ENCODE measurements around the gene BLVRA. TPM values are rescaled to one million over a fixed set of nuclear protein-coding genes. Genes with fewer than 3 reads are reported as not detected.
"Not testable (repeated sequence)": the region's sequence is repeated elsewhere in the genome, so short reads cannot be mapped to it uniquely, and the experiment has no call there.

Gene BLVRA
- total RNA-seq, 4 donors from 2014 or later = 24.4 to 43.9 (median 29.2) TPM

DNA sequence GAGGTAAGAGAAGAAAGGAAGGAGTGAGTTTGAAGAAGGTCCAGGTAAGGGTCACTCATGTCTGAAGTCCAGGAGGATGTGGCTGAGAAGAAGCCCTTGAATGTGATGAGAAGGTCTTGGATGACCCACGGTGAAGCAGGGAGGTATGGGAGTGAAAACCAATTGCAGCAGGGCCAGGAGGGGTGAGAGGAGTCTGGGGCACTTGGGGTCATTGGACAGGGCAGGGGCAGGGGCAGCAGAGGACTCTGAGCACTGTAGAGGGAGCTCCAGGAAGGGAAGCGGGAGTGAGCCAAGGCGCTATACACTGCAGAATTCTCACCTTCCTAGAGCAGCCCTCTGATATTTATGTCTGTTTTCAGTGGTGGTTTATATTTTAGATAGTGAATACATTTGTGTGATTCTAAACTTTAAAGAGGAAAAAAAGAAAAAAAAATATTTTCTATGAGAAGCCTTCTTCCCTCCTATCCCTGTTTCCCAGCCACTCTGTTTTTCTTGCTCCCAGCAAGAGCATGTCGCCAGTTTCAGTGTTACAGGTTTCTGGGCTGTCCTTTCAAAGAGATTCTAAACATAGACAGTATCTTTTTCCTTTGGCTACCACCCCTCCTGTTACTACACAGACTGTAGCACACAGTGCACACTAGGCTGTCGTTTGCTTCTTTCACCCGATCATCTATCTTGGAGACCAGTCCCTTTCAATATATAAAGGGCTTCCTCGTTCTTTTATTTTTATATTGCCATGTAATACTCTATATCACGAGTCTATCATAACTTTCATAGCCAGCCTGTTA is 24.5 kb downstream of the BLVRA start:
- no peak for DNase-seq (ENCODE audit: low spot score in 2 of 2)
- H3K4me1 ChIP-seq = peaks cover 25% of the 10 kb centered on the region
- no peaks in the 10 kb centered on the region for H3K27me3 ChIP-seq
- H3K36me3 ChIP-seq = peaks cover 10% of the 10 kb centered on the region
- WGBS = 91% methylated on average over 8 of the region's 8 CpGs
- TF ChIP-seq, protein P1, sequence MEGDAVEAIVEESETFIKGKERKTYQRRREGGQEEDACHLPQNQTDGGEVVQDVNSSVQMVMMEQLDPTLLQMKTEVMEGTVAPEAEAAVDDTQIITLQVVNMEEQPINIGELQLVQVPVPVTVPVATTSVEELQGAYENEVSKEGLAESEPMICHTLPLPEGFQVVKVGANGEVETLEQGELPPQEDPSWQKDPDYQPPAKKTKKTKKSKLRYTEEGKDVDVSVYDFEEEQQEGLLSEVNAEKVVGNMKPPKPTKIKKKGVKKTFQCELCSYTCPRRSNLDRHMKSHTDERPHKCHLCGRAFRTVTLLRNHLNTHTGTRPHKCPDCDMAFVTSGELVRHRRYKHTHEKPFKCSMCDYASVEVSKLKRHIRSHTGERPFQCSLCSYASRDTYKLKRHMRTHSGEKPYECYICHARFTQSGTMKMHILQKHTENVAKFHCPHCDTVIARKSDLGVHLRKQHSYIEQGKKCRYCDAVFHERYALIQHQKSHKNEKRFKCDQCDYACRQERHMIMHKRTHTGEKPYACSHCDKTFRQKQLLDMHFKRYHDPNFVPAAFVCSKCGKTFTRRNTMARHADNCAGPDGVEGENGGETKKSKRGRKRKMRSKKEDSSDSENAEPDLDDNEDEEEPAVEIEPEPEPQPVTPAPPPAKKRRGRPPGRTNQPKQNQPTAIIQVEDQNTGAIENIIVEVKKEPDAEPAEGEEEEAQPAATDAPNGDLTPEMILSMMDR (IDR thresholded peaks at IDR 0.05) = no peak
- TF ChIP-seq POLR2A (IDR thresholded peaks at IDR 0.05) = no peak
- H3K9me3 ChIP-seq = no peaks in the 10 kb centered on the region
- no peak overlapping the region for H3K4me3 ChIP-seq
- no peak overlapping the region for H3K27ac ChIP-seq

DNA sequence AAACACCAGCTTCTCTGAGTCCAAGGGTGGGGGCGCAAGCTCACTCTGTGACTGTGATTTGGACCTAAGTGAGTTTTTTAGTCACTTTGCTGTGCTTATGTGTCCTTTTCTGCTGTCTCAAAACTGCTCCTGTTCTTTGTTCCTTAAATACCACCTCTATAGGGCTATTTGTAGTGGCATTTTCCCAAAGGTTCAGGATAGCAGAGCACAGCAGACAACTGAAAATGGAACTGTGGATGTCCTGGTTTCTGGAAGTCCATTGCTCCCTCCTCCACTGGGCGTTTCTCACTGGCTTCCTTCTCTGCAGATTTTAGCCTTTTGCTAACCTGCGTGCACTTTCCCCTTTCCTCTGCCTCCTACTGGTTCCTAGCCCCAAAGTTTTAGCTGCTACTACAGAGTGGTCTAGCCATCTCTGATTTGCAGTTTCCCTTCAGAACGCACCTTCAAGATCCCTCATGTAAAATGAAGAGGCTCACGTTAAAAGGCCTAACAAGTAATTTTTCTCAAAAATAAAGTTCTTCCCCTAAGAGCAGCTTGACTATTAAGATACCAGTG is 25.6 kb downstream of the BLVRA start:
- TF ChIP-seq, protein P1 (IDR thresholded peaks at IDR 0.05) = no peak
- no peak for TF ChIP-seq POLR2AphosphoS5 (IDR thresholded peaks at IDR 0.05)
- no peak for TF ChIP-seq POLR2A (IDR thresholded peaks at IDR 0.05)
- TF ChIP-seq EP300 (IDR thresholded peaks at IDR 0.05) = no peak
- no peak overlapping the region for H3K27ac ChIP-seq
- peaks cover 25% of the 10 kb centered on the region for H3K4me1 ChIP-seq
- no peak for DNase-seq (ENCODE audit: low spot score in 2 of 2)
- H3K27me3 ChIP-seq = no peaks in the 10 kb centered on the region
- no peaks in the 10 kb centered on the region for H3K9me3 ChIP-seq
- WGBS = 90% methylated on average over 5 of the region's 5 CpGs
- peaks cover 17% of the 10 kb centered on the region for H3K36me3 ChIP-seq
- H3K4me3 ChIP-seq = no peak overlapping the region

DNA sequence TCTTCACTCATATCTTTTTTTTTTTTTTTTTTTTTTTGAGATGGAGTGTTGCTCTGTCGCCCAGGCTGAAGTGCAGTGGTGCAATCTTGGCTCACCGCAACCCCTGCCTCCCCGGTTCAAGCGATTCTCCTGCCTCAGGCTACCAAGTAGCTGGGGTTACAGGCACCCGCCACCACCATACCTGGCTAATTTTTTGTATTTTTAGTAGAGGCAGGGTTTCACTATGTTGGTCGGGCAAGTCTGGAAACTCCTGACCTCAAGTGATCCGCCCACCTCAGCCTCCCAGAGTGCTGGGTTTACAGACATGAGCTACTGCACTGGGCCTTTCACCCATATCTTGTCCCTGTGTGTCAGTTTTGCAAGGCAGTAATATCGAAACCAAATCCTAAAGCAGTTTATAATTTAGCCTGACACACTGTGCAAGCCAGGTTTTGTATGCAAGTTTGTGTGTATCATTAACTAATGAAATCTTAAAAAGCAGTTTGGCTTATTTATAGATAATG is 26.2 kb downstream of the BLVRA start:
- not testable (repeated sequence) for DNase-seq (ENCODE audit: low spot score in 2 of 2); H3K27me3 ChIP-seq; H3K4me3 ChIP-seq; H3K9me3 ChIP-seq; H3K27ac ChIP-seq
- WGBS = 86% methylated on average over 8 of the region's 8 CpGs
- peaks cover 20% of the 10 kb centered on the region for H3K4me1 ChIP-seq
- peaks cover 22% of the 10 kb centered on the region for H3K36me3 ChIP-seq

DNA sequence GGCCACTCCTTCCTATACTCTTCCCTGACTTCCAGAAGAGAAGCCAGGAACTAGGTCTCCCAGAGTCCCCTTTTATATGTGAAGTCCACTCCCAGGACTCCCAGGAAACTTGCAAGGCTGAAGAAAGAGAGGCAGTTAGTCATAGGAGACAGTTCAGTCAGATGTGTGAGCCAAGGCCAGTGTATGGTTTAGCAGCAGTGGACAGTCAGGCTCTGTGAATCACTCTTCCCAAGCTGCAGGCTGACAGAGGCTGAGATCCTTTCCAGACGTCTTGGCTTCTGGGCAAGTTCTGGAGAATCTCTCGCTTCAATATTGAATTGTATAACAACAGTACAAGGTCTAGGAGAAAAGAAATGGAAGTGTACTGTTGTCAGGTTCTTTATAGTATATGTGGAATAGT is 26.9 kb downstream of the BLVRA start:
- no peak for DNase-seq (ENCODE audit: low spot score in 2 of 2)
- H3K9me3 ChIP-seq = no peaks in the 10 kb centered on the region
- no peaks in the 10 kb centered on the region for H3K27me3 ChIP-seq
- no peak overlapping the region for H3K4me3 ChIP-seq
- TF ChIP-seq EP300 (IDR thresholded peaks at IDR 0.05) = no peak
- TF ChIP-seq, protein P1 (IDR thresholded peaks at IDR 0.05) = no peak
- TF ChIP-seq POLR2AphosphoS5 (IDR thresholded peaks at IDR 0.05) = no peak
- TF ChIP-seq POLR2A (IDR thresholded peaks at IDR 0.05) = no peak
- H3K27ac ChIP-seq = no peak overlapping the region
- peaks cover 21% of the 10 kb centered on the region for H3K36me3 ChIP-seq
- 70% methylated on average over 2 of the region's 2 CpGs for WGBS
- H3K4me1 ChIP-seq = peaks cover 18% of the 10 kb centered on the region

DNA sequence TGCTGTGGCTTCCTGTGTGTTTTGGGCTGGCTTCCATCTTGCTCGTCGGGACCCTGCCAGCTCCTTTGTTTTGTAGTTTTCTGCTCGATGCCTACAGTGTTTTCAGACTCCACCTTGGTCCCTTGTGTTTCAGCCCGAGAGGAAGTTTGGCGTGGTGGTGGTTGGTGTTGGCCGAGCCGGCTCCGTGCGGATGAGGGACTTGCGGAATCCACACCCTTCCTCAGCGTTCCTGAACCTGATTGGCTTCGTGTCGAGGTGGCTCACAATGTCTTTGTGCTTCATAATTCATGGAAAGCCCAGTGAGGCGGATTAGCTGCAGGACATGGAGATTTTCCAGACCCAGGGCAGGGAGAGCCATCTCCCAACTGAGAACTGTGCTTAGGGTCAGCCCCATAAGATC is 29.3 kb downstream of the BLVRA start:
- no peak overlapping the region for H3K4me3 ChIP-seq
- no peaks in the 10 kb centered on the region for H3K27me3 ChIP-seq
- 88% methylated on average over 13 of the region's 14 CpGs for WGBS
- peaks cover 44% of the 10 kb centered on the region for H3K36me3 ChIP-seq
- no peak for DNase-seq (ENCODE audit: low spot score in 2 of 2)
- H3K27ac ChIP-seq = no peak overlapping the region
- H3K4me1 ChIP-seq = peaks cover 6% of the 10 kb centered on the region
- H3K9me3 ChIP-seq = no peaks in the 10 kb centered on the region
- TF ChIP-seq EP300 (IDR thresholded peaks at IDR 0.05) (no peak), POLR2AphosphoS5 (IDR thresholded peaks at IDR 0.05) (no peak), POLR2A (IDR thresholded peaks at IDR 0.05) (no peak)
- TF ChIP-seq, protein P1 (IDR thresholded peaks at IDR 0.05) = no peak

Measured in suprapubic skin (tissue), 4 donors.